GM12891 (cell line): ENCODE measurements around the gene BAIAP2L2.

Experiments
- PAX5 ChIP-seq: IDR thresholded peaks from 2 replicates; pipeline ENCODE4 v1.6.1; 2011; ENCODE audit warnings: low read length, moderate library complexity, mild to moderate bottlenecking; ENCODE audit not compliant: insufficient read depth, severe bottlenecking
- POLR2A ChIP-seq: IDR thresholded peaks from 2 replicates; pipeline ENCODE4 v1.6.1; 2011; ENCODE audit warnings: low read depth, low read length, control low read depth
- POLR2AphosphoS5 ChIP-seq: IDR thresholded peaks from 2 replicates; pipeline ENCODE4 v1.6.1; 2011; ENCODE audit warnings: low read depth, low read length, control low read depth
- POU2F2 ChIP-seq: IDR thresholded peaks from 2 replicates; pipeline ENCODE4 v1.6.1; 2011; ENCODE audit warnings: low read depth, mild to moderate bottlenecking, control low read depth, low read length, moderate library complexity
- SPI1 ChIP-seq: IDR thresholded peaks from 2 replicates; pipeline ENCODE4 v1.6.1; 2011; ENCODE audit warnings: low read depth, low read length, control low read depth
- TAF1 ChIP-seq: IDR thresholded peaks from 2 replicates; pipeline ENCODE4 v1.6.1; 2011; ENCODE audit warnings: low read depth, low read length, control low read depth

DNA sequence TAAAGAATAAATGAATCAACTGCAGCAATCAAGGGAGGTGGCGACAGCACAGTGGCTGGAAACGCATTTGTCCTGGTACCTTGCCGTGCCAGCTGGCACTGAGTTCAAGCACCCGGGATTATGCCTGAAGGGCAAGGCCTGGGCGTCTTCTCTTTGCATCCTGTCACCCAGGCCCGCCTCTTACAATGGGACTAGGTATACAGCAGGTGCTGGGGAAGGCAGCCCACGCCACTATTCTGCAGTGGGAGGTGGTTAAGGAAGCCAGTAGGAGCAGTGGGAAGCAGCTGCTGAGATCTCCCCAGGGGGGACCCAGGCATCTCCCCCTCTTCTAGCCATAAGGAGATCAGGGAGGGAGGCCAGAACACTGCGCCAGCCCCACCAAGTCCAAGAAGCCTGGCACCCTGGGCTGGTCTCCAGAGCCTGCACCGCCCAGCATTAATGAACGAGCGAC, 15.3 kb upstream of the BAIAP2L2 start:
- TF ChIP-seq POLR2A (no peak), POLR2AphosphoS5 (no peak), POU2F2 (no peak), PAX5 (no peak), SPI1 (no peak), TAF1 (no peak)
